LoVo (cell line): ENCODE results near the gene SFTPA1.
"Not testable (repeated sequence)": the region's sequence is repeated elsewhere in the genome, so short reads cannot be mapped to it uniquely, and the experiment has no call there.

Source experiments
- DNase-seq: peaks from one replicate; pipeline ENCODE4 v3.0.0-alpha.2; 2016; ENCODE audit warnings: low spot score

Gene SFTPA1

GRCh38 chr10:79611193-79611976 lies 646 bp downstream of the SFTPA1 start:
- DNase-seq: not testable (repeated sequence)

DNA sequence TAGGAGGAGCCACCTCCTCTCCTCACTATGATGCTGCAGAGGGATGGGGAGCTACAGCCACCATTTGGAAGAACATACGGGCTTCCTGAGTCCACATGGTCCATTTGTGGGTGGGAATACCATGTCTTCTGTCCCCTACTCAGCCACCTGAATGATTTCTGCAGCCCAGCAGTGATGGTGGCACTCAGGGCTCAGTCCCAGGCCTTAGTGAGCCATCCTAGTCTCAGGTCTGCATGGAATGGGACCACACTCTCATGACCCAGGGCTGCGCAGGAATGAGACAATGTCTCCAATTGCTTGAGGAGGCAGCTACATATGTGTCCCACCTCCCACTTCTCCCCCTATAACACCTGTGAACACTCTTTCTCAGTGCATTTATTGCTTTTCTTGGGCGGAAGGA lies 4.8 kb downstream of the SFTPA1 start:
- DNase-seq: no peak

- no peak for DNase-seq
Measured at GRCh38 chr10:79616164-79616563, 5.4 kb downstream of the SFTPA1 start.

DNA sequence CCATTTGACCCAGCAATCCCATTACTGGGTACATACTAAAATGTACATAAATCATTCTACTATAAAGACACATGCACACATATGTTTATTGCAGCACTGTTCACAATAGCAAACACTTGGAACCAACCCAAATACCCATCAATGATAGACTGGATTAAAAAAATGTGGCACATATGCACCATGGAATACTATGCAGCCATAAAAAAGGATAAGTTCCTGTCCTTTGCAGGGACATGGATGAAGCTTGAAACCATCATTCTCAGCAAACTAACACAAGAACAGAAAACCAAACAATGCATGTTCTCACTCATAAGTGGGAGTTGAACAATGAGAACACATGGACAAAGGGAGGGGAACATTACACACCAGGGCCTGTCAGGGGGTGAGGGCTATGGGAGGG lies 12.9 kb downstream of the SFTPA1 start:
- not testable (repeated sequence) for DNase-seq

- no peak for DNase-seq
Measured at GRCh38 chr10:79627075-79627474, 16.3 kb downstream of the SFTPA1 start.

GRCh38 chr10:79628083-79628482 lies 17.3 kb downstream of the SFTPA1 start:
- DNase-seq: no peak

GRCh38 chr10:79628988-79629954 lies 18.5 kb downstream of the SFTPA1 start:
- DNase-seq: no peak

GRCh38 chr10:79629955-79630327 lies 19.2 kb downstream of the SFTPA1 start:
- DNase-seq: no peak

- not testable (repeated sequence) for DNase-seq
Measured at GRCh38 chr10:79636654-79637199, 26.0 kb downstream of the SFTPA1 start.

DNA sequence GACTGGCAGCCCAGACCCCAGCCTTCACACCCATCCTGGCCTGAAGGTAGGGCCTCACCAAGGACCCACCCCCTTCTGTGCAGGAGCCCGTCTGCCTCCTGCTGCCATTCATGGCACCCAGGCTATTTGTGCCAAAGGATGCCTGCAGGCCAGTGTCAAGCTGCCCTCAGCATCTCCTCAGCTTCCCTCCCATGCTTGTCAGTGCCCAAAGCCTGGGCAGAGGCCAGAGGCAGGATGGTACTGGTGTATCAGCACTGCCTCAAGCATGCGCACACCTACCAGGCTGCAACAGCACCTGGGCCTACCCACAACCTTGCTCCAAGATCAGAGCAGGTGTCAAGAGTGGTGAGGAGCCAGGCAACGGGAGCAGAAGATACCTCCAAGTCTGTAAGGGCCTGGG lies 27.6 kb downstream of the SFTPA1 start:
- DNase-seq: no peak

DNA sequence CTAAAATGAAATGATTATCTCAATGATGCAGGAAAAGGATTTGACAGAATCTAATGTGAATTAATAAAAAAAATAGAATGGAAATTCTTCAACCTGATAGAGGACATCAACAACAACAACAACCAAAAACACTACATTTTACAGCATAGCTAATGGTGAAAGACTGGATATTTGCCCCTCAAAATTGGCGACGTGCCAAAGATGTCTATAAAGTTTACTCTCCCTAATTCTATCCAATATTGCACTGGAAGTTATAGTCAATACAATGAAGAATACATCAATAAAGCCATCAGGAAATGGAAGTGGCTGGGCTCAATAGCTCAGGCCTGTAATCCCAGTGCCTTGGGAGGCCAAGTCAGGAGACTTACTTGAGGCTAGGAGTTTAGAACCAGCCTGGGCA lies 42.0 kb downstream of the SFTPA1 start:
- DNase-seq: not testable (repeated sequence)

- DNase-seq: not testable (repeated sequence)
Measured at GRCh38 chr10:79663287-79663686, 52.5 kb downstream of the SFTPA1 start.

DNA sequence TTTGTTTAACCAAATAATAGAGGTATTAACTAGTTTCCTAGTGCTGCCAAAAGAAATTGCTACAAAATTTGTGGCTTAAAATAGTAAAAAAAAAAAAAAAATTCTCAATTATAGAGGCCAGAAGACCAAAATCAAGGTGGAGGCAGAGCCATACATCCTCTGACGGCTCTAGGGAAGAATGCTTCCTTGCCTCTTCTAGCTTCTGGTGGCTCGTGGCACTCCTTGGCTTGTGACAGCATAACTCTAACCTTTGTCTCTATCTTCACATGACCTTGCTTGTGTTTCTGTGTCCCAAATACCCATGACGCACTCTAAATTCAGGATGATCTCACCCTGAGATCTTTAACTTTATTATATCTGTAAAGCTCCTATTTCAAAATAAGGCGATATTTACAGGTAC lies 53.9 kb downstream of the SFTPA1 start:
- not testable (repeated sequence) for DNase-seq
